Endothelial cell (in vitro differentiated cells): ENCODE measurements around the gene DOCK3. TPM values are rescaled to one million over a fixed set of nuclear protein-coding genes. Genes with fewer than 3 reads are reported as not detected.
"Not testable (repeated sequence)": the region's sequence is repeated elsewhere in the genome, so short reads cannot be mapped to it uniquely, and the experiment has no call there.

Source experiments
- DNase-seq: peaks from one replicate; pipeline ENCODE4 v3.0.0; 2021; ENCODE audit warnings: low spot score
- H3K27ac Mint-ChIP-seq: one replicate; pipeline ENCODE4 v1.8.0; 2021; ENCODE audit warnings: mixed read lengths, inconsistent platforms; ENCODE audit not compliant: unreplicated experiment
- H3K27me3 Mint-ChIP-seq: one replicate; pipeline ENCODE4 v1.8.0; 2021; ENCODE audit warnings: mild to moderate bottlenecking, moderate library complexity, mixed read lengths, inconsistent platforms; ENCODE audit not compliant: unreplicated experiment
- H3K36me3 Mint-ChIP-seq: one replicate; pipeline ENCODE4 v1.8.0; 2021; ENCODE audit warnings: mild to moderate bottlenecking, low read depth, mixed read lengths, inconsistent platforms; ENCODE audit not compliant: unreplicated experiment
- H3K4me1 Mint-ChIP-seq: one replicate; pipeline ENCODE4 v1.8.0; 2021; ENCODE audit warnings: mild to moderate bottlenecking, mixed read lengths, inconsistent platforms; ENCODE audit not compliant: unreplicated experiment
- H3K4me3 Mint-ChIP-seq: one replicate; pipeline ENCODE4 v1.8.0; 2021; ENCODE audit warnings: mild to moderate bottlenecking, mixed read lengths, inconsistent platforms; ENCODE audit not compliant: unreplicated experiment
- H3K9me3 Mint-ChIP-seq: one replicate; pipeline ENCODE4 v1.8.0; 2021; ENCODE audit warnings: mixed read lengths, inconsistent platforms; ENCODE audit not compliant: unreplicated experiment
- total RNA-seq: library from RNA; stranded (reverse); fragmentation: NEBNext Ultra II Directional; extraction: Animal tissue kit (Norgen Biotek cat#: 25700); gene quantifications from one replicate; pipeline ENCODE4 v1.2.1, GENCODE V29; 2021; ENCODE audit not compliant: unreplicated experiment
- TF ChIP-seq, protein P1 (sequence below): fragments of 200-600 bp; sonication (generic); IDR thresholded peaks from one replicate; pipeline ENCODE4 v1.5.0; 2021; ENCODE audit warnings: antibody characterized with exemption; ENCODE audit not compliant: unreplicated experiment

Gene DOCK3
- total RNA-seq, 1 donor from 2014 or later, result 1.3 TPM

DNA sequence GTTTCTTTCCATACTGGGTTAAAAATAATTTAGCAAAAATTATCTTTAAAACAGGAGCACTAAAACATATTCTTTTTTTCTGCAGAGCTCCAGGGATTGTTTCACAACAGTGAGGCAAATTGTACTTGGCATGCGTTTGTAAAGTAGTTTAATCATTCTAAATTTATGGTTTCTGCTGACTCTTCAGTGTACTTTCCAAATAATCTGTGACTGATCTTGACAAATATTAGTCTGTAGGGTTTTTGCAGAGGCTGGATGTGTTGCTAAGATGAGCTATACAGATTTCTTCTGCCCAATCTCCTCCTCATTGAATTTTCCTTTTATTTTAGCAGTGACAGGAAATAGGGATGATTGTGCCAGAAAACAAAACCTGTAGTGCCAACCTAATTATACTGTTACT, 382.4 kb downstream of the DOCK3 start:
- Mint-ChIP-seq H3K9me3 (no peaks in the 10 kb centered on the region), H3K36me3 (no peaks in the 10 kb centered on the region), H3K4me1 (no peaks in the 10 kb centered on the region), H3K27me3 (peaks cover 2% of the 10 kb centered on the region), H3K27ac (no peak overlapping the region), H3K4me3 (no peak overlapping the region)
- TF ChIP-seq, protein P1, sequence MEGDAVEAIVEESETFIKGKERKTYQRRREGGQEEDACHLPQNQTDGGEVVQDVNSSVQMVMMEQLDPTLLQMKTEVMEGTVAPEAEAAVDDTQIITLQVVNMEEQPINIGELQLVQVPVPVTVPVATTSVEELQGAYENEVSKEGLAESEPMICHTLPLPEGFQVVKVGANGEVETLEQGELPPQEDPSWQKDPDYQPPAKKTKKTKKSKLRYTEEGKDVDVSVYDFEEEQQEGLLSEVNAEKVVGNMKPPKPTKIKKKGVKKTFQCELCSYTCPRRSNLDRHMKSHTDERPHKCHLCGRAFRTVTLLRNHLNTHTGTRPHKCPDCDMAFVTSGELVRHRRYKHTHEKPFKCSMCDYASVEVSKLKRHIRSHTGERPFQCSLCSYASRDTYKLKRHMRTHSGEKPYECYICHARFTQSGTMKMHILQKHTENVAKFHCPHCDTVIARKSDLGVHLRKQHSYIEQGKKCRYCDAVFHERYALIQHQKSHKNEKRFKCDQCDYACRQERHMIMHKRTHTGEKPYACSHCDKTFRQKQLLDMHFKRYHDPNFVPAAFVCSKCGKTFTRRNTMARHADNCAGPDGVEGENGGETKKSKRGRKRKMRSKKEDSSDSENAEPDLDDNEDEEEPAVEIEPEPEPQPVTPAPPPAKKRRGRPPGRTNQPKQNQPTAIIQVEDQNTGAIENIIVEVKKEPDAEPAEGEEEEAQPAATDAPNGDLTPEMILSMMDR, result no peak
- no peak for DNase-seq

DNA sequence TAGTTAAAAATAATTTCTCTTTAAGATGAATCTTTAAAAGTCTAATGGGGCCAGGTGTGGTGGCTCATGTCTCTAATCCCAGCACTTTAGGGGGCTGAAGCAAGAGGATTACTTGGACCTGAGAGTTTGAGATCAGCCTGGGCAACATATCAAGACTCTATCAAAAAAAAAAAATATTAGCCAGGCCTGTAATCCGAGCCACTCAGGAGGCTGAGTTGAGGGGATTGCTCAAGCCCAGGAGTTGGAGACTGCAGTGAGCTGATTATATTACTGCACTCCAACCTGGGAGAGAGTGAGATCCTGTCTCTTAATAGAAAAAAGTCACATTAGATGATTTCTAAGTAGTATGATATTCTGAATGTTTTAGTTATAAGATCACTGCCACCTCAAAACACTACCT, 388.3 kb downstream of the DOCK3 start:
- H3K27me3 Mint-ChIP-seq, result no peaks in the 10 kb centered on the region
- H3K36me3 Mint-ChIP-seq, result no peaks in the 10 kb centered on the region
- H3K27ac Mint-ChIP-seq, result no peak overlapping the region
- TF ChIP-seq, protein P1, result no peak
- H3K4me3 Mint-ChIP-seq, result no peak overlapping the region
- no peak for DNase-seq
- no peaks in the 10 kb centered on the region for H3K9me3 Mint-ChIP-seq
- H3K4me1 Mint-ChIP-seq, result no peaks in the 10 kb centered on the region

DNA sequence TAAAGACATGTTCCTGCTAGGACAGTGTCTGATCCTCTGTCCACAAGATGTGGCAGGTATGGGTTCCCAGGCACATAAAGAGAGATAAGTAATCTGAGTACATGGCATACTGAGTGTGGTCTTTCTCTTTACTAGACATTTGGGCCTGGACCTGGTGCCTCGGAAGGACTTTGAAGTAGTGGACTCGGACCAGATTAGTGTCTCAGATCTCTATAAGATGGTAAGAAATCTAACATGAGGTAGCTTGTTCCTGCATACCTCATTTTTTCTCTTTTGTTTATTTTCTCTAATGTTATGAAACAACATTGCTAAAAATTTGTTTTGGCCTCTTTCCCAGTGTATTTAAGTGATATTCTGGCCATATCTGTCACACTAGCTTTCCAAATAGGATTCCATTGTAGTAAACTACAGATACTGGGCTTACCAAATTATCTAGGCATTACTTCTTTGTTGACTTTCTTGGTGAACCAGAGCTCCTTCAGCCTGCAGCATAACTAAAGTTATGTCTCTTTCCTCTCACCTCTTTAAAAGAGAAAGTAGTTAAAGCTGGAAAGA, 400.6 kb downstream of the DOCK3 start:
- Mint-ChIP-seq H3K36me3 (no peaks in the 10 kb centered on the region), H3K27me3 (peaks cover 2% of the 10 kb centered on the region), H3K9me3 (no peaks in the 10 kb centered on the region), H3K4me1 (no peaks in the 10 kb centered on the region), H3K27ac (no peak overlapping the region), H3K4me3 (no peak overlapping the region)
- TF ChIP-seq, protein P1, result no peak
- DNase-seq, result no peak

DNA sequence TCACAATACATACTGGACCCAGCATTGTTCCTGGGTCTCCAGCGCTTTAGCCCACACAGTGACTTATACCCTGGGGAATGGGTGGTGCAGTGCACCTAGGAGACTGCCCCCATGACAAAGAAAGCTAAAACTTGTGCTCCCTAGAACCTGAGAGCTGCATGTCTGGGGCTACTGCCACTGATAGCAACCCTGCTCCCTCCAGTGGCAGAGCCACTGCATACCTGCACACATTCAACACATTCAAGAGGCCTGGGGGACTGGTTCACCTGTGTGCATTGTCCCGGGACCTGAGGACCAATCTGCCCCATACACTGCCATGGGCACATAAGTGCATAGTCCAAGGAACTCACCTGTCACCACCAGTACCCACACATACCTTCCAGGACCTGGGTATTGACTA, 407.6 kb downstream of the DOCK3 start:
- Mint-ChIP-seq H3K4me1 (no peaks in the 10 kb centered on the region), H3K36me3 (peaks cover 8% of the 10 kb centered on the region), H3K4me3 (no peak overlapping the region), H3K27ac (no peak overlapping the region), H3K27me3 (peaks cover 2% of the 10 kb centered on the region), H3K9me3 (peaks cover 5% of the 10 kb centered on the region)
- no peak for DNase-seq
- TF ChIP-seq, protein P1, result no peak

DNA sequence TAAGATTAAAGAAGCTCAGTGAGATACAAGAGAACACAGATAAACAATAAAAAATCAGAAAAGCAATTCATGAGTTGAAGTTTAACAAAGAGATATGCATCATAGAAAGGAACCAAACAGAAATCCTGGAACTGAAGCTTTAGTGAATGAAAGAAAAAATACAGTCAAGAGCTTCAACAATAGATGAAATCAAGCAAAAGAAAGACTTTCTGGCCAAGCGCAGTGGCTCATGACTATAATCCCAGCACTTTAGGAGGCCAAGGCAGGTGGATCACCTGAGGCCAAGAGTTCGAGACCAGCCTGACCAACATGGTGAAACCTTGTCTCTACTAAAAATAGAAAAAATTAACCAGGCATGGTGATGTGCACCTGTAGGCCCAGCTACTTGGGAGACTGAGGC, 408.8 kb downstream of the DOCK3 start:
- Mint-ChIP-seq H3K27ac (no peak overlapping the region), H3K4me3 (no peak overlapping the region), H3K4me1 (no peaks in the 10 kb centered on the region), H3K36me3 (peaks cover 8% of the 10 kb centered on the region), H3K9me3 (peaks cover 5% of the 10 kb centered on the region), H3K27me3 (peaks cover 2% of the 10 kb centered on the region)
- TF ChIP-seq, protein P1, result no peak
- DNase-seq, result no peak

DNA sequence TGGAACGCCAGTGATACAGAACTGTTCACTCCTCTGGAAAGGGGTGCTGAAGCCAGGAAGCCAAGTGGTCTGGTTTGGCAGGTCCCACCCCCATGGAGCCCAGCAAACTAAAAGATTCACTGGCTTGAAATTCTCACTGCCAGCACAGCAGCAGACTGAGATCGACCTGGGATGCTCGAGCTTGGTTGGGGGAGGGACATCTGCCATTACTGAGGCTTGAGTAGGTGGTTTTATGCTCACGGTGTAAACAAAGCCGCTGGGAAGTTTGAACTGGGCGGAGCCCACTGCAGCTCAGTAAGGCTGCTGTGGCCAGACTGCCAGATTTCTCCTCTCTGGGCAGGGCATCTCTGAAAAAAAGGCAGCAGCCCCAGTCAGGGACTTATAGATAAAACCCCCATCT, 417.4 kb downstream of the DOCK3 start:
- not testable (repeated sequence) for DNase-seq, H3K4me1 Mint-ChIP-seq, H3K27me3 Mint-ChIP-seq, H3K9me3 Mint-ChIP-seq, H3K36me3 Mint-ChIP-seq, H3K27ac Mint-ChIP-seq, H3K4me3 Mint-ChIP-seq

DNA sequence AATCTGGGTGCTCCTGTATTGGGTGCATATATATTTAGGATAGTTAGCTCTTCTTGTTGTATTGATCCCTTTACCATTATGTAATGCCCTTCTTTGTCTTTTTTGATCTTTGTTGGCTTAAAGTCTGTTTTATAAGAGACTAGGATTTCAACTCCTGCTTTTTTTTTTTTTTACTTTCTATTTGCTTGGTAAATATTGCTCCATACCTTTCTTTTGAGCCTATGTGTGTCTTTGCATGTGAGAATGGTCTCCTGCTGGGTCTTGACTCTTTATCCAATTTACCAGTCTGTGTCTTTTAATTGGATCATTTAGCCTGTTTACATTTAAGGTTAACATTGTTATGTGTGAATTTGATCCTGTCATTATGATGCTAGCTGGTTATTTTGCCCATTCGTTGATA, 420.1 kb downstream of the DOCK3 start:
- not testable (repeated sequence) for H3K4me1 Mint-ChIP-seq, H3K9me3 Mint-ChIP-seq

More for the DNA sequence above, 420.1 kb downstream of the DOCK3 start:
- H3K4me3 Mint-ChIP-seq, H3K36me3 Mint-ChIP-seq, H3K27ac Mint-ChIP-seq, H3K27me3 Mint-ChIP-seq, DNase-seq: not testable (repeated sequence)
